Lower lobe of right lung (tissue), 2 donors: ENCODE data around the gene SYNGR1. TPM values are rescaled to one million over a fixed set of nuclear protein-coding genes. Genes with fewer than 3 reads are reported as not detected.
A peak's percentile ranks its signal among the peaks of the same experiment; 100 is the strongest.

Source experiments
- ATAC-seq, 2 donors: fragments of 200-7000 bp; cut with Tn5 transposase; one replicate each; pipeline ENCODE4 v1.9.1; 2020 to 2022; ENCODE audit warnings: mild to moderate bottlenecking in 2 of 2, moderate library complexity in 2 of 2
- DNase-seq: peaks from one replicate; pipeline ENCODE4 v3.0.0-alpha.2; 2020
- H3K27ac ChIP-seq: fragments of 200-600 bp; one replicate; pipeline ENCODE4 v1.8.0; 2022
- H3K27me3 ChIP-seq: fragments of 200-600 bp; one replicate; pipeline ENCODE4 v1.8.0; 2022; ENCODE audit warnings: low read depth
- H3K36me3 ChIP-seq: fragments of 200-600 bp; one replicate; pipeline ENCODE4 v1.8.0; 2022; ENCODE audit warnings: mild to moderate bottlenecking
- H3K4me1 ChIP-seq: fragments of 200-600 bp; one replicate; pipeline ENCODE4 v1.8.0; 2022
- H3K4me3 ChIP-seq: fragments of 200-600 bp; one replicate; pipeline ENCODE4 v1.8.0; 2022; ENCODE audit warnings: mild to moderate bottlenecking
- H3K9me3 ChIP-seq: fragments of 200-600 bp; one replicate; pipeline ENCODE4 v1.8.0; 2022
- CTCF ChIP-seq: fragments of 200-600 bp; IDR thresholded peaks from one replicate; pipeline ENCODE4 v1.8.0; 2022; ENCODE audit warnings: antibody characterized with exemption, mild to moderate bottlenecking
- intact Hi-C: fragments of 100-400 bp; cut with DNase I; formaldehyde crosslinking; loops from one replicate; pipeline ENCODE4 v1.11.0; 2022
- total RNA-seq: library from RNA; stranded (reverse); fragmentation: NEBNext Ultra II Directional; extraction: Animal tissue kit (Norgen Biotek cat#: 25700); gene quantifications from one replicate; pipeline ENCODE4 v1.2.1, GENCODE V29; 2021
- donor health status: DM: no; HTN: yes; CAD: no; lungs with severe emphysema.

SYNGR1 gene
- total RNA-seq, 1 donor from 2014 or later: 13.4 TPM

- Histone ChIP-seq H3K9me3 (no peaks in the 10 kb centered on the region), H3K4me1 (peaks cover 18% of the 10 kb centered on the region), H3K27me3 (no peaks in the 10 kb centered on the region), H3K27ac (peak overlapping the region; percentile 85), H3K4me3 (no peak overlapping the region), H3K36me3 (peaks cover 81% of the 10 kb centered on the region)
- intact Hi-C loops: no loop called here
- ATAC-seq: no peak
- no peak for TF ChIP-seq CTCF
- no peak for DNase-seq
Measured at GRCh38 chr22:39430576-39431150, 80.9 kb downstream of the SYNGR1 start.

- H3K27me3 ChIP-seq: no peaks in the 10 kb centered on the region
- no peak for TF ChIP-seq CTCF
- no peak for ATAC-seq
- no peak overlapping the region for H3K4me3 ChIP-seq
- intact Hi-C loops: no loop called here
- DNase-seq: no peak
- no peaks in the 10 kb centered on the region for H3K9me3 ChIP-seq
- H3K4me1 ChIP-seq: peaks cover 18% of the 10 kb centered on the region
- H3K27ac ChIP-seq: peak overlapping the region; percentile 85
- peaks cover 74% of the 10 kb centered on the region for H3K36me3 ChIP-seq
Measured at GRCh38 chr22:39431216-39431801, 81.5 kb downstream of the SYNGR1 start.

- no peak for DNase-seq
Measured at GRCh38 chr22:39431821-39432251, 82.0 kb downstream of the SYNGR1 start.

GRCh38 chr22:39432361-39432811 is 82.6 kb downstream of the SYNGR1 start:
- ATAC-seq (no peak), DNase-seq (no peak)
- Histone ChIP-seq H3K4me3 (no peak overlapping the region), H3K9me3 (no peaks in the 10 kb centered on the region), H3K4me1 (peaks cover 23% of the 10 kb centered on the region), H3K27me3 (no peaks in the 10 kb centered on the region), H3K27ac (peak overlapping the region; percentile 85), H3K36me3 (peaks cover 64% of the 10 kb centered on the region)
- intact Hi-C loops: no loop called here
- no peak for TF ChIP-seq CTCF

More at GRCh38 chr22:39431821-39432251, 82.0 kb downstream of the SYNGR1 start:
- H3K4me1 ChIP-seq: peaks cover 18% of the 10 kb centered on the region
- peaks cover 69% of the 10 kb centered on the region for H3K36me3 ChIP-seq
- peak overlapping the region; percentile 85 for H3K27ac ChIP-seq
- no peak overlapping the region for H3K4me3 ChIP-seq
- no peaks in the 10 kb centered on the region for H3K9me3 ChIP-seq
- intact Hi-C loops: no loop called here
- TF ChIP-seq CTCF: no peak
- no peaks in the 10 kb centered on the region for H3K27me3 ChIP-seq
- no peak for ATAC-seq

- TF ChIP-seq CTCF: no peak
- peaks cover 28% of the 10 kb centered on the region for H3K4me1 ChIP-seq
- no peak for ATAC-seq
- no peak for DNase-seq
- intact Hi-C loops: no loop called here
- peaks cover 51% of the 10 kb centered on the region for H3K36me3 ChIP-seq
- no peak overlapping the region for H3K27ac ChIP-seq
- no peak overlapping the region for H3K4me3 ChIP-seq
- no peaks in the 10 kb centered on the region for H3K27me3 ChIP-seq
- no peaks in the 10 kb centered on the region for H3K9me3 ChIP-seq
Measured at GRCh38 chr22:39433476-39434242, 83.9 kb downstream of the SYNGR1 start.
